ENCODE measurements around the gene PLEKHG1. TPM values are rescaled to one million over a fixed set of nuclear protein-coding genes. Genes with fewer than 3 reads are reported as not detected.

PLEKHG1 gene
- total RNA-seq, 1 experiment from 2014 or later, result 4.5 TPM

DNA sequence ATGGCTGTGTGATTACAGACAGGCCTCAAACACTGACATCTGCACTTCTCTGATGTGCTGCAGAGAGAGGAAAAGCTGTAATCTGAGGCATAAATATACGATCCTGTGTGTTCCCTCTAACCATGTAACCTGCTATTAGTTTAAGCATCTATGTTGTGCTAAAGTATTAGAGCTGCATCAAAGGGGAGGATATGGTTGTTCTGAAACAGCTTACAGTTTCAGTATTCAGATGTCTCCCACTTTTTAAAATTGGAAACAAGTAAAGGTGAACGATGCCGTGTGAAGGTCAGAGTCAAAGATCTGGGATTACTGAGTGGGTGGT, 7.6 kb downstream of the PLEKHG1 start:
- no peak for DNase-seq (ENCODE audit: low spot score)
- no peak overlapping the region for H3K27ac ChIP-seq (ENCODE audit: low read depth, low read length, poor library complexity, severe bottlenecking)
- no peaks in the 10 kb centered on the region for H3K9me3 ChIP-seq (ENCODE audit: low read depth, low read length, poor library complexity, severe bottlenecking)
- ChIA-PET CTCF (no interaction called here), POLR2A (ENCODE audit: low non-redundant PET) (interaction anchor here (0.6 kb wide), 1 partner anchor 16 kb away, joined by 3 read pairs; no protein-coding TSS in a partner anchor)
- H3K4me3 ChIP-seq (ENCODE audit: low read depth, low read length, poor library complexity, severe bottlenecking), result no peak overlapping the region
- no peaks in the 10 kb centered on the region for H3K36me3 ChIP-seq (ENCODE audit: insufficient read depth, low read length, poor library complexity, severe bottlenecking)
- H3K4me1 ChIP-seq (ENCODE audit: insufficient read depth, low read length, poor library complexity, severe bottlenecking), result peaks cover 10% of the 10 kb centered on the region
- BruUV-seq (replicated peaks), result no TSS peak
- TF ChIP-seq EZH2 (IDR thresholded peaks at IDR 0.05; ENCODE audit: borderline replicate concordance, low read depth, low read length, poor library complexity, severe bottlenecking), result no peak
- TF ChIP-seq, protein P1, sequence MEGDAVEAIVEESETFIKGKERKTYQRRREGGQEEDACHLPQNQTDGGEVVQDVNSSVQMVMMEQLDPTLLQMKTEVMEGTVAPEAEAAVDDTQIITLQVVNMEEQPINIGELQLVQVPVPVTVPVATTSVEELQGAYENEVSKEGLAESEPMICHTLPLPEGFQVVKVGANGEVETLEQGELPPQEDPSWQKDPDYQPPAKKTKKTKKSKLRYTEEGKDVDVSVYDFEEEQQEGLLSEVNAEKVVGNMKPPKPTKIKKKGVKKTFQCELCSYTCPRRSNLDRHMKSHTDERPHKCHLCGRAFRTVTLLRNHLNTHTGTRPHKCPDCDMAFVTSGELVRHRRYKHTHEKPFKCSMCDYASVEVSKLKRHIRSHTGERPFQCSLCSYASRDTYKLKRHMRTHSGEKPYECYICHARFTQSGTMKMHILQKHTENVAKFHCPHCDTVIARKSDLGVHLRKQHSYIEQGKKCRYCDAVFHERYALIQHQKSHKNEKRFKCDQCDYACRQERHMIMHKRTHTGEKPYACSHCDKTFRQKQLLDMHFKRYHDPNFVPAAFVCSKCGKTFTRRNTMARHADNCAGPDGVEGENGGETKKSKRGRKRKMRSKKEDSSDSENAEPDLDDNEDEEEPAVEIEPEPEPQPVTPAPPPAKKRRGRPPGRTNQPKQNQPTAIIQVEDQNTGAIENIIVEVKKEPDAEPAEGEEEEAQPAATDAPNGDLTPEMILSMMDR (conservative IDR thresholded peaks at IDR 0.05; ENCODE audit: low read depth, low read length), result no peak
- intact Hi-C loops (cut with micrococcal nuclease; ENCODE audit: unreplicated experiment), result loop anchor here (10.0 kb wide), 2 partner anchors 138 to 198 kb away; no protein-coding TSS in a partner anchor
- H3K27me3 ChIP-seq (replicated peaks; ENCODE audit: insufficient read depth, low read depth, low read length, poor library complexity), result no peaks in the 10 kb centered on the region

DNA sequence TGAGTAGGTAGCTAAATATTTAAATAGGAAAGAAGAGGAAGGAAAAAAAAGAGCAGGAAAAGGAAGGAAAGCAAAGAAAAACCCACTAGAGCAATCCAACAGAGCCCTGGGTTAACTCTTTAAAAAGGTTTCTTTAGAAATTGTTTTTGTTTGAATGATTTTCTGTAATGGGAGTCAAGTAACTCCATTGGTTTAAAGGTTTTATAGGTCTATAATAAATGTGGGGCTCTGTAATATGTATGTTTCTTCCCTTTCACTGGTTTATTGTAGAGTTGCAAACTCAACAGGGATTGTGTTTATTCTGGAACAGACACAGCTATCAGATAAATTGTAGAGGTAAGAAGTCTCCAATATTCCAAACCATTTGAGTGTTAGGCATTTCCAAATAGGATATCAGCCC, 10.9 kb downstream of the PLEKHG1 start:
- H3K27me3 ChIP-seq (replicated peaks; ENCODE audit: insufficient read depth, low read depth, low read length, poor library complexity), result no peaks in the 10 kb centered on the region
- peaks cover 10% of the 10 kb centered on the region for H3K4me1 ChIP-seq (ENCODE audit: insufficient read depth, low read length, poor library complexity, severe bottlenecking)
- no peaks in the 10 kb centered on the region for H3K9me3 ChIP-seq (ENCODE audit: low read depth, low read length, poor library complexity, severe bottlenecking)
- no peak overlapping the region for H3K4me3 ChIP-seq (ENCODE audit: low read depth, low read length, poor library complexity, severe bottlenecking)
- no peak for TF ChIP-seq EZH2 (IDR thresholded peaks at IDR 0.05; ENCODE audit: borderline replicate concordance, low read depth, low read length, poor library complexity, severe bottlenecking)
- TF ChIP-seq, protein P1 (conservative IDR thresholded peaks at IDR 0.05; ENCODE audit: low read depth, low read length), result no peak
- CTCF ChIA-PET, result no interaction called here
- no TSS peak for BruUV-seq (replicated peaks)
- DNase-seq (ENCODE audit: low spot score), result no peak
- H3K36me3 ChIP-seq (ENCODE audit: insufficient read depth, low read length, poor library complexity, severe bottlenecking), result no peaks in the 10 kb centered on the region
- intact Hi-C loops (cut with micrococcal nuclease; ENCODE audit: unreplicated experiment), result no loop called here
- H3K27ac ChIP-seq (ENCODE audit: low read depth, low read length, poor library complexity, severe bottlenecking), result no peak overlapping the region
- POLR2A ChIA-PET (ENCODE audit: low non-redundant PET), result no interaction called here

DNA sequence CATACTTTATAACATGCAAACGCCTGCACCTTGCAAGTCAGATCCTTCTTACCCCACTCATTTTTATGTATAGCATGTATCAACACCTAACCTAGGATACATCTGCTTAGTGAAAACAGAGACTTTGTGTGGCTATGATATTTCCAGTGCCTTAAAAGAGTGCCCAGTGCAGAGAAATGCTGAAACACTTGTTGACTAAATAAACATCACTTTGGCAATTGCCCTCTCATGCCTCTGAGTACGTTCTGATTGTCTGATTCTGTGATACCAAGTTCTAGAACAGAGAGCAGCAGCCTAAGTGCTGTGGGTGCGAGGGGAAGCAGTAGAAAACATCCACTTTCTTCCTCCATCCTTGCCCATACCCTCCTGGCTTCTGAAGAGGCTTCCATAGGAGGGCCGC, 13.6 kb downstream of the PLEKHG1 start:
- Histone ChIP-seq H3K27ac (ENCODE audit: low read depth, low read length, poor library complexity, severe bottlenecking) (no peak overlapping the region), H3K4me1 (ENCODE audit: insufficient read depth, low read length, poor library complexity, severe bottlenecking) (peaks cover 24% of the 10 kb centered on the region), H3K27me3 (replicated peaks; ENCODE audit: insufficient read depth, low read depth, low read length, poor library complexity) (no peaks in the 10 kb centered on the region), H3K36me3 (ENCODE audit: insufficient read depth, low read length, poor library complexity, severe bottlenecking) (no peaks in the 10 kb centered on the region), H3K4me3 (ENCODE audit: low read depth, low read length, poor library complexity, severe bottlenecking) (no peak overlapping the region), H3K9me3 (ENCODE audit: low read depth, low read length, poor library complexity, severe bottlenecking) (no peaks in the 10 kb centered on the region)
- BruUV-seq (replicated peaks), result no TSS peak
- CTCF ChIA-PET, result no interaction called here
- DNase-seq (ENCODE audit: low spot score), result no peak
- intact Hi-C loops (cut with micrococcal nuclease; ENCODE audit: unreplicated experiment), result no loop called here
- POLR2A ChIA-PET (ENCODE audit: low non-redundant PET), result no interaction called here
- TF ChIP-seq, protein P1 (conservative IDR thresholded peaks at IDR 0.05; ENCODE audit: low read depth, low read length), result no peak
- no peak for TF ChIP-seq EZH2 (IDR thresholded peaks at IDR 0.05; ENCODE audit: borderline replicate concordance, low read depth, low read length, poor library complexity, severe bottlenecking)
